ENCODE data around the gene TTC21A. TPM values are rescaled to one million over a fixed set of nuclear protein-coding genes. Genes with fewer than 3 reads are reported as not detected.

Gene TTC21A
- total RNA-seq, 1 donor from 2014 or later: 1.1 TPM

DNA sequence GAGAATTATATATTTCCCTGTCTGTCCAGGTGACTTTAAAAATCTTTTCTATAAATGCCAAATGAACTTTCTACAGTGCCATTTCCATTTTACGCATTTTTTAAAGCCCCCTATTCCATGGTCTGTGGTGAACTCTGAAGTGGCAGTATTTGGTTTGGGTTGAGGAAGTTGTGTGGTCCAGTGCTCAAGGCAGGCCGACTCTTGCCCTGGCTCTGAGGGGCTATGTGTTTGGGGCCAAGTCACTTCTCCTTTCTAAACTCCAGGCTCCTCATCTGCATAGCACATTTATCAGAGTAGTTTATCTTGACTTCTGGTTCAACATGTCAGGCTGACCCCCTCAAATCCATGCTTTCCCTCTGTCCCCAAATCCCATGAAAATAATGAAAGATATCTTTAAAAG, 14.1 kb downstream of the TTC21A start:
- no peaks in the 10 kb centered on the region for H3K36me3 ChIP-seq (ENCODE audit: control insufficient read depth, insufficient read depth, low read length)
- FAIRE-seq (no peak), DNase-seq (ENCODE audit: low read depth) (no peak)
- H3K4me3 ChIP-seq (ENCODE audit: low read depth, low read length): no peak overlapping the region
- TF ChIP-seq, protein P1, sequence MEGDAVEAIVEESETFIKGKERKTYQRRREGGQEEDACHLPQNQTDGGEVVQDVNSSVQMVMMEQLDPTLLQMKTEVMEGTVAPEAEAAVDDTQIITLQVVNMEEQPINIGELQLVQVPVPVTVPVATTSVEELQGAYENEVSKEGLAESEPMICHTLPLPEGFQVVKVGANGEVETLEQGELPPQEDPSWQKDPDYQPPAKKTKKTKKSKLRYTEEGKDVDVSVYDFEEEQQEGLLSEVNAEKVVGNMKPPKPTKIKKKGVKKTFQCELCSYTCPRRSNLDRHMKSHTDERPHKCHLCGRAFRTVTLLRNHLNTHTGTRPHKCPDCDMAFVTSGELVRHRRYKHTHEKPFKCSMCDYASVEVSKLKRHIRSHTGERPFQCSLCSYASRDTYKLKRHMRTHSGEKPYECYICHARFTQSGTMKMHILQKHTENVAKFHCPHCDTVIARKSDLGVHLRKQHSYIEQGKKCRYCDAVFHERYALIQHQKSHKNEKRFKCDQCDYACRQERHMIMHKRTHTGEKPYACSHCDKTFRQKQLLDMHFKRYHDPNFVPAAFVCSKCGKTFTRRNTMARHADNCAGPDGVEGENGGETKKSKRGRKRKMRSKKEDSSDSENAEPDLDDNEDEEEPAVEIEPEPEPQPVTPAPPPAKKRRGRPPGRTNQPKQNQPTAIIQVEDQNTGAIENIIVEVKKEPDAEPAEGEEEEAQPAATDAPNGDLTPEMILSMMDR (IDR thresholded peaks at IDR 0.05; ENCODE audit: insufficient read depth, low read length, severe bottlenecking): no peak
- no peaks in the 10 kb centered on the region for H3K27me3 ChIP-seq (ENCODE audit: control insufficient read depth, insufficient read depth, low read length)

DNA sequence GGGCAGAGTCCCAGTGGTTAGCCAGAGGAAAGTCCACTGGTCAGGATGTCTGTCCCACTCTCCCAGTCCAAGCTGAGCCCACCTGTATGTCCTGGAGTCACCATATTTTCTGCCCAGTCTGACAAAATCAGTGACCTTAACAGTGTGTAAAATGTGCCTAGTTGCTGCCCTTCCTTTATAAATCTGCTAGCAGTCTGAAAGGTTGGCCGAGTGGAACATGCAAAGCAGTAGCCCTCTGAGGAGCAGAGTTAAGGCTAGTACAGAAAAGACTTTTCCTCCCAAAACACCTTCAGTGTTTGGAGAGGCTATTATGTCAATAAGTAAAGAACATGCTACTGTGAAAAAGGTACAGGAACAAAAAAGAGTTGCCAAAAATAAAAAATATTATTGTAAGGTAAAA, 15.3 kb downstream of the TTC21A start:
- DNase-seq (ENCODE audit: low read depth) (no peak), FAIRE-seq (no peak)
- TF ChIP-seq, protein P1 (IDR thresholded peaks at IDR 0.05; ENCODE audit: insufficient read depth, low read length, severe bottlenecking): no peak
- Histone ChIP-seq H3K4me3 (ENCODE audit: low read depth, low read length) (no peak overlapping the region), H3K36me3 (ENCODE audit: control insufficient read depth, insufficient read depth, low read length) (no peaks in the 10 kb centered on the region), H3K27me3 (ENCODE audit: control insufficient read depth, insufficient read depth, low read length) (no peaks in the 10 kb centered on the region)

DNA sequence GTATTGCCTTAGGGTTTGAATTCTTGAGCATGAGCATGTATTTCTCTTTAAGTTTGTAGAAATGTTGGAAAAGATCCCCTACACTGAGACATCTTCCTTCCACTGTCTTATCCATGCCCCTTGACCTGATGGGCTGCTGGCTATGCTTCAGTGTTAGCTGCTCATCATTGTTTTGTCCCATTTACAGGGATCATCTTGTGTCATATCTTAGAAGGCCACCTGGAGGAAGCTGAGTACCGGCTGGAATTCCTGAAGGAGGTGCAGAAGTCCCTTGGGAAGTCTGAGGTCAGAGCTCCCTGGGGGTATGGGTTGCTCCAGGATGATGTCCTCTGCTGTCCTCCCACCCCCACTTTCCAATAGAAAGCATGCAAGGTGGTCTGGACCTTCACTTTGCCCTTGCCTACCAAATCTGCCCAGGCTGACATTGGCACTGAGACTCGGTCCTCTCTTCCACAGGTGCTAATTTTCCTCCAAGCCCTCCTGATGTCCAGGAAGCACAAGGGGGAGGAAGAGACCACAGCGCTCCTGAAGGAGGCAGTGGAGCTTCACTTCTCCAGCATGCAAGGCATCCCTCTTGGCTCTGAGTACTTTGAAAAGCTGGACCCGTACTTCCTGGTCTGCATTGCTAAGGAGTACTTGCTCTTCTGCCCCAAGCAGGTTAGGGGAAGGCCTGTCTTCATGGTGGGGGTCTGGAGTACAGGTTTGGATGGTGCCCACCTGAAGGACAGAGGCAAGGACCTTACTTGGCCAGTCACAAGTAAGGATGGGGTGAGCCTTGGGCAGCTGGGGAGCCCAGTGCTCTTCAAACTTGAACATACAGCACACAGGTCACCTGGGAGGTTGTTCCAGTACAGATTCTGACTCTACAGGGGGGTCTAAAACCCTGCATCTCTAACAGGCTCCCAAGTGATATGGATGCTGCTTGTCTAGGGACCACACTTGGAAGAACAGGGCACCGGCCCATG, 17.7 kb downstream of the TTC21A start:
- Histone ChIP-seq H3K36me3 (ENCODE audit: control insufficient read depth, insufficient read depth, low read length) (no peaks in the 10 kb centered on the region), H3K4me3 (ENCODE audit: low read depth, low read length) (no peak overlapping the region), H3K27me3 (ENCODE audit: control insufficient read depth, insufficient read depth, low read length) (no peaks in the 10 kb centered on the region)
- FAIRE-seq (no peak), DNase-seq (ENCODE audit: low read depth) (peak; percentile 47)
- TF ChIP-seq, protein P1 (IDR thresholded peaks at IDR 0.05; ENCODE audit: insufficient read depth, low read length, severe bottlenecking): peak; percentile 65

DNA sequence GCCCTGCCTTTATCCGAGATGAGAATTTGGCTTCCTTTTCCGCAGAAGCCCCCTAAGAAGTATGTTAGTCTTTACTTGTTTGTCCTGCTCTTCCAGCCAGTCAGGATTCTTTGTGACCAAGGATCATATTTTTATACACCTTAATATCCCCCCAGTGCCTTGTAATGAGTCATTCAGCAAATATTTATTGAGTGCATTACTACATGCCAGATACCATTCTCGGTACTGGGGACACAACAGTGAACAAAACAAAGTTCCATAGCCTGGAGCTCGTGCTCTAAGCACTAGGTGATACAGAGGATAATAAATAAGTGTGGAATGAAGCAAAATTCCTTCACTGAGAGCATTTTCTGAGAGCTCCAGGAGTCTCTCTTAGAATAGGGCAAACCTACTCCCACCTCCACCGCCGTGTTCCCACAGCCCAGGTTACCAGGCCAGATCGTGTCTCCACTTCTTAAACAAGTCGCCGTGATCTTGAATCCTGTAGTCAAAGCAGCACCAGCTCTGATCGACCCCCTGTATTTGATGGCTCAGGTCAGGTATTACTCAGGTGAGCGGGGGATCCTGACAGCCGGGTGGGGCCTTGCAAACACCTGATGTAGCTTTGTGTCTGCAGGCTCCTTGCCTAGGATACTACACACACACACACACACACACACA, 18.5 kb downstream of the TTC21A start:
- H3K27me3 ChIP-seq (ENCODE audit: control insufficient read depth, insufficient read depth, low read length): no peaks in the 10 kb centered on the region
- H3K4me3 ChIP-seq (ENCODE audit: low read depth, low read length): no peak overlapping the region
- TF ChIP-seq, protein P1 (IDR thresholded peaks at IDR 0.05; ENCODE audit: insufficient read depth, low read length, severe bottlenecking): no peak
- DNase-seq (ENCODE audit: low read depth) (peak; percentile 72), FAIRE-seq (no peak)
- no peaks in the 10 kb centered on the region for H3K36me3 ChIP-seq (ENCODE audit: control insufficient read depth, insufficient read depth, low read length)

DNA sequence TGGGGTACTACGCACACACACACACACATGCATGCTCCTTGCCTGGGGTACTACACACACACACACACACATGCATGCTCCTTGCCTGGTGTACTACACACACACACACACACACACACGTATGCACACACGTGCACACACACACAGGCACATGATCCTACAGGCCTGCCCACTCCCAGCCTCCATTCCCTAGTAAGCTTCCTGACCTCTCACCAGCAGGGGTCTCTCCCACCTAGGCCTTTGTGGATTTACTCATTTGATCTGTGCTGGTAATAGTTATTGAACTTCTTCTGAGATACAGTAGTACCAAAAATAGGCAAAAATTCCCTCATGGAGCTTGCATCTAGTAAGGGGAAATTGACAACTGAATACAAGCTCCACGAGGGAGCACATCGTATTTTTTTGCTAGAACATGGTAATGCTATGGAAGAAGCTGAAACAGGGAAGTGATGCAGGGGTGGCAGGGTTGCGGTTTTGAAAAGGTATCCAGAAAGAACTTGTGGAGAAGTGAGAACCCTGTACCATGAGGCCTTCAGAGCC, 19.1 kb downstream of the TTC21A start:
- TF ChIP-seq, protein P1 (IDR thresholded peaks at IDR 0.05; ENCODE audit: insufficient read depth, low read length, severe bottlenecking): peak; percentile 46
- DNase-seq (ENCODE audit: low read depth) (peak; percentile 40), FAIRE-seq (no peak)
- no peak overlapping the region for H3K4me3 ChIP-seq (ENCODE audit: low read depth, low read length)
- H3K36me3 ChIP-seq (ENCODE audit: control insufficient read depth, insufficient read depth, low read length): no peaks in the 10 kb centered on the region
- no peaks in the 10 kb centered on the region for H3K27me3 ChIP-seq (ENCODE audit: control insufficient read depth, insufficient read depth, low read length)
